Epithelial cell of esophagus (primary cell): ENCODE measurements around the gene NETO2.
"Not testable (repeated sequence)": the region's sequence is repeated elsewhere in the genome, so short reads cannot be mapped to it uniquely, and the experiment has no call there.

Experiments used
- DNase-seq: peaks from one replicate; pipeline ENCODE4 v3.0.0; 2010; ENCODE audit warnings: low read depth
- H3K4me3 ChIP-seq: 2 replicates; pipeline ENCODE4 v1.5.1; 2011; ENCODE audit warnings: mild to moderate bottlenecking, low read length, control low read depth
- CTCF ChIP-seq: IDR thresholded peaks from 2 replicates; pipeline ENCODE4 v1.5.1; 2011; ENCODE audit warnings: low read depth, mild to moderate bottlenecking, low read length, control low read depth, inconsistent platforms; ENCODE audit not compliant: insufficient read depth; ENCODE audit errors: missing control alignments

The NETO2 gene

GRCh38 chr16:47061204-47061603 lies 82.5 kb downstream of the NETO2 start:
- TF ChIP-seq CTCF = no peak
- no peak for DNase-seq
- H3K4me3 ChIP-seq = no peak overlapping the region

GRCh38 chr16:47060596-47060995 lies 83.1 kb downstream of the NETO2 start:
- TF ChIP-seq CTCF = no peak
- H3K4me3 ChIP-seq = no peak overlapping the region
- no peak for DNase-seq

GRCh38 chr16:47059991-47060390 lies 83.8 kb downstream of the NETO2 start:
- no peak for TF ChIP-seq CTCF
- H3K4me3 ChIP-seq = no peak overlapping the region
- DNase-seq = no peak

DNA sequence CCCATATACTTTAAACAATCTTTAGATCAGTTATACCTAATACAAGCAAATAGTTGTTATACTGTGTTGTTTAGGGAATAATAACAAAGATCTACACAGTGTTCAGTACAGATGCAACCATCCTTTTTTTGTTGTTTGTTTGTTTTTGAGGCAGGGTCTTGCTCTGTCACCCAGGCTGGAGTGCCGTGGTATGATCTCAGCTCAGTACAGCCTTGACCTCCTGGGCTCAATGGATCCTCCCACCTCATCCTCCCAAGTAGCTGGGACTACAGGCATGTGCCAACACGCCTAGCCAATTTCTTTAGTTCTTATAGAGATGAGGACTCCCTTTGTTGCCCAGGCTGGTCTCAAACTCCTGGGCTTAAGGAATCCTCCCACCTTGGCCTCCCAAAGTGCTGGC lies 84.6 kb downstream of the NETO2 start:
- DNase-seq = peak; percentile 39
- not testable (repeated sequence) for H3K4me3 ChIP-seq

GRCh38 chr16:47058295-47059086 lies 85.3 kb downstream of the NETO2 start:
- no peak overlapping the region for H3K4me3 ChIP-seq
- no peak for TF ChIP-seq CTCF
- DNase-seq = peak; percentile 23

- H3K4me3 ChIP-seq = no peak overlapping the region
- no peak for TF ChIP-seq CTCF
- no peak for DNase-seq
Observed at GRCh38 chr16:47057630-47057993, 86.1 kb downstream of the NETO2 start.

DNA sequence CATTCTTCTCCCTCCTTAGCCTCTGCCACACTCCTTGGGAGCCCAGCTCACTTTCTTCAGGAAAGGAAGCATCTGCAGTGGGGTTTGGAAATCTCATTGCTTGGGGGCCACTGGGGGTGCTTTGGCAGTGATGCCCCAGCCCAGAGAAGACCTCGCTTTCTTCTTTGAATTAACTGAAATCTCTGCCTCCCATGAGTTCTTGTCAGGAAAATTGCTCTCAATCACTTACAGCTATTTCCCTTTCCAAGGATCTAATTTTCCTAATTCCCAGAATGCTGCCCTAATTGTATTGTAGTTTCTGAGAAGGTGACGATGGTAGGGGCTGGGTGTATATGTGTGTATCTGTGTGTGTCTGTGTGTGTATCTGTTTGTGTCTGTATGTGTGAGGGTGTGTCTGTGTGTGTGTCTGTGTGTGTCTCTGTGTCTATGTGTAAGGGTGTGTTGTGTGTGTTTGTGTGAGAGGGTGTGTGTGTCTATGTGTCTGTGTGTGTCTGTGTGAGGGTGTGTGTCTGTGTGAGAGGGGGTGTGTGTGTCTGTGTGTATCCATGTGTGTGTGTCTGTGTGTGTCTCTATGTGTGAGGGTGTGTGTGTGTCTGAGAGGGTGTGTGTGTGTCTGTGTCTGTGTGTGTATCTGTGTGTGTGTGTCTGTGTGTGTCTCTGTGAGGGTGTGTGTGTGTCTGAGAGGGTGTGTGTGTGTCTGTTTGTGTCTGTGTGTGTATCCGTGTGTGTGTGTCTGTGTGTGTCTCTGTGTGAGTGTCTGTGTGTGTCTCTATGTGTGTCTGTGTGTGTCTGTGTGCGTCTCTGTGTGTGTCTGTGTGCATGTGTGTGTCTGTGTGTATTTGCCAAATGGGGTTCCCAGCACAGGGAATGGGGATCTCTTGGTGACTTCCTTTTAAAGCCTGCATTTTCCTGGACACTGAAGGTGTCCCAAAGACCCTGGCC lies 86.8 kb downstream of the NETO2 start:
- TF ChIP-seq CTCF = no peak
- DNase-seq = no peak
- no peak overlapping the region for H3K4me3 ChIP-seq

GRCh38 chr16:47056061-47056460 lies 87.7 kb downstream of the NETO2 start:
- H3K4me3 ChIP-seq, DNase-seq: not testable (repeated sequence)
